GM21529 (cell line): ENCODE measurements around the gene NUP93.
A peak's percentile ranks its signal among the peaks of the same experiment; 100 is the strongest.
"Not testable (repeated sequence)": the region's sequence is repeated elsewhere in the genome, so short reads cannot be mapped to it uniquely, and the experiment has no call there.

Experiments used
- ATAC-seq: cut with Tn5 transposase; IDR thresholded peaks from one replicate; pipeline ENCODE4 v1.9.1; 2021; ENCODE audit not compliant: unreplicated experiment

The NUP93 gene

GRCh38 chr16:56708525-56709442 is 21.1 kb upstream of the NUP93 start:
- no peak for ATAC-seq

DNA sequence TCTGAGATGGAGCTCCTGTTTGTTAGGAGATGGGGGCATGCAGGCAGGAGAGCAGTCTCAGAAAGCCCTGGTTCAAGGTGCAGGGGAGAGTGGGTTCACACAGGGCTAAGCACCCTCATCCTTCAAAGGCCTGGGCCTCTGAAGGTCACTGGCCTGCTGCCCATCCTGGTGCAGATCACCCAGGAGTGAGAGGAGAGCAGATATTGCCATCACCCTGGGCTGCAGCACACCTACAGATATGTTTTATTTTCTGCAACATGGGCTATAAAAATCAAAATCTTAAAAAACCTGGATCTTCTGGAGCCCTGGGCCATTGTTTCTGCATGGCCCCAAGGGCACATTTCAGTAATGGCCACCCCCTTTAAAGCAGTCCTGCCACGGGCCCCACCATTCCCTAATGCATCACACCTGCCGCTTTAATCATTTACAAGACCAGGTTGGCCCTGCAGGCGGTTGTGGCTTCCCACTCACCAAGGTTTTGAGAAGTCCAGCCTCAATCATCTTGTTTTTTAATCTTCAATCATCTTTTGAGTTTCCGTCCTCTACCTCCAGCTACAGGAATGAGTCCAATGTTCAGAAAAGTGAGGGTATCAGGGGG is 20.4 kb upstream of the NUP93 start:
- ATAC-seq = no peak

- no peak for ATAC-seq
Measured at GRCh38 chr16:56710181-56710737, 19.7 kb upstream of the NUP93 start.

DNA sequence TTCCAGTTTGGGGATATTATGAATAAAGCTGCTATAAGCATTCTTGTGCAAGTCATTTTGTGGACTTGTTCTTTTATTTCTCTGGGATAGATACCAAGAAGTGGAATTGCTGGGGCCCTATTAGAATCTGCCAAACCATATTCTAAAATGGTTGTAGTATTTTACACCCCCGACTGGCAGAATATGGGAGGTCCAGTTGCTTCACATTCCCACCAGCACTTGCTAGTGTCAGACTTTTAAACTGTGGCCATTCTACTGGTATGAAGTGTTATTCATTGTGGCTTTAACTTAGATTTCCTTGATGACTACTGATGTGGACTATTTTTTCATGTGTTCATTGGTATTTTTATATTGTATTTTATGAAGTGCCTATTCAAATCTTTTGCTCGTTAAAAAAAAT is 18.1 kb upstream of the NUP93 start:
- ATAC-seq = no peak

DNA sequence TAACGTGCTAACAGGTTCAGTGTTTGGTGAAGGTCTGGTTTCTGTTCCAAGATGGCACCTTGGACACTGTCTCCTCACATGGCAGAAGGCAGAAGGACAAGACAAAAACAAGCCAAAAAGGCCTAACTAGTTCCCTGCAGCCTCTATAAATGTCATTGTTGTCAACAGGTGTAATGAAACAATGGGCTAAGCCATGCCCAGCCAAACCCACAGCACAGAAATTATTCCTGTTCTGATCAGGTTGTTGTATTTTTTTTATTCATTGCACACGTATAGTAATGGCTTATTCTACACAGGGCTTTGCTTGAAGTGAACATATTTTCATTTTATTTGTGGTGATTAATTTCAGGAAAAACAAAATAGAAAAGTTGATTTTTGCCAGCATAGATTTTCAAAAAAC is 16.1 kb upstream of the NUP93 start:
- ATAC-seq = no peak

GRCh38 chr16:56715126-56715525 is 14.8 kb upstream of the NUP93 start:
- no peak for ATAC-seq

DNA sequence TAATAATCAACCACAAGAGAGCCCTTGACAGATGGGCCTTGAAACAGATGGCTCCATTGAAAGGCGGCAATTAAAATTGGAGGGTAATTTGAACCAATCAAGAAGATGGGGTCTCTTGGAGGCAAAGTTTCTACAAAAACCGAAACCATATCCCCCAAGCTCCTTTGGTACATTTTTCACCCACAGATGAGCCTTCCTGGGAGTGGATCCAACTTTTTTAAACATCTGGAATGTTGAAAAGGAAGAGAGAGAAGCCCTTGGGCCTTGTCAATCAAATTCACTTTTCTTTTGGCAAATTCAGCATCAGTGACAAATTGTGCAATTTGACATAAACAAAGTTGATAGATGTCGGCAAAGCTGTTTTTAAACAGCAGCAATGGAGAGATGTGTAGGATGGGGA is 13.2 kb upstream of the NUP93 start:
- ATAC-seq = no peak

GRCh38 chr16:56717532-56717931 is 12.4 kb upstream of the NUP93 start:
- ATAC-seq = not testable (repeated sequence)

DNA sequence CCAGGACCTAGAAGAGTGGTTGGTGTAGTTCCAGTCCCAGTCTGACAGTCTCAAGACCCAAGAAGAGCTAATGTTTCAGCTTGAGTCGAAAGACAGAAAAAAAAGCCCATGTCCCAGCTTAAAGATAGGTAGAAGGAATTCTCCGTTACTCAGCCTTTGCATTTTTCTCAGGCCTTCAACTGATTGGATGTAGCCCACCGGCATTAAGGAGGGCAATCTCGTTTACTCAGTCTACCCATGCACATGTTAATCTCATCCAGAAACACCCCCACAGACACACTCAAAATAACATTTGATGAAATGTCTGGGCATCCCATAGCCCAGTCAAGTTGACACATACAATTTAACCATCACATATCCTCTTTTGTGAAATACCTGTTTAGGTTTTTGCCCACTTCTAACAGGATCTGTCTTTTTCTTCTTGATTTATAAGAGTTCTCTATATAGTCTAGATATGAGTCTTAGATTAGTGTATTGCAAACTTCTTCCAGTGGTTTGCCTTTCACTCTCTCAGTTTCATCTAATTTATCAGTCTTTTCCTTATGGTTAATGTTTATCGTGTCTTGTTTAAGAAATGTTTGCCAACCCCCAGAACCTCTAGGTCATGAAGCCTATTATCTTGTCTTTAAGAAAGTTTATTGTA is 7.6 kb upstream of the NUP93 start:
- no peak for ATAC-seq

GRCh38 chr16:56724191-56724590 is 5.7 kb upstream of the NUP93 start:
- ATAC-seq = no peak

DNA sequence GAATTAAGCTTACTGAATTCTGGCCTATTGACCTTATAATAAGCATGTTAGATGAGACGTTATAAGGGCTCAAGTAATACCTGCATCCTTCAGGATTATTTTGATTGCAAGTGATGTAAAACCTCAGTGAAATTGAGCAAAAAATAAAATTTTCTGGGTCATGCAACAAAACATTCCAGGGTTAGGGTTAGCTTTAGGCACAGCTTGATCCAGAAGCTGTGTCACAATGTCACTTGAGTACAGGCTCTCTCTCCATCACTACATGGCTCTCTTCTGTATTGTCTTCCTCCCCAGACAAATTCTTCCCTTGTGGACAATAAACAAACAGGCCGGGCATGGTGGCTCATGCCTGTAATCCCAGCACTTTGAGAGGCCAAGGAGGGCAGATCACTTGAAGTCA is 3.6 kb upstream of the NUP93 start:
- no peak for ATAC-seq

DNA sequence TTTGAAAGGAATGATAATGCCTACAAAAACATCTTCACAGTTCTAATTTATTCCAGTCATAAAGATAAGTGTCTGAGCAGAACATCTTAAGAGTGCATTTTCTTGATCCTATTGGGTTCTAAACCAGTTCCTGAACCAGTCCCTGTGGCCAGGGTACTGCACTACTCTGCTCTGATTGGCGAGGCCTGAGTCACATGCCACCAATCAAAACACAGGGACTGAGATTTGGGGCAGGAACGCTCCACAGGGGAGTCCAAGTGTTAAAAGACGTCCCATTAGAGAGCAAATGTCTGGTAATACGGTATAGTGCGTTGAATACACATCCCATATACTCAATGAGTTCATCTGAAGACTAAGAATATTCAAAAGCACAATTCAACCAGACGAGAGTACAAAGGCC is 3.0 kb upstream of the NUP93 start:
- ATAC-seq = no peak

GRCh38 chr16:56728027-56728426 is 1.9 kb upstream of the NUP93 start:
- ATAC-seq = no peak

DNA sequence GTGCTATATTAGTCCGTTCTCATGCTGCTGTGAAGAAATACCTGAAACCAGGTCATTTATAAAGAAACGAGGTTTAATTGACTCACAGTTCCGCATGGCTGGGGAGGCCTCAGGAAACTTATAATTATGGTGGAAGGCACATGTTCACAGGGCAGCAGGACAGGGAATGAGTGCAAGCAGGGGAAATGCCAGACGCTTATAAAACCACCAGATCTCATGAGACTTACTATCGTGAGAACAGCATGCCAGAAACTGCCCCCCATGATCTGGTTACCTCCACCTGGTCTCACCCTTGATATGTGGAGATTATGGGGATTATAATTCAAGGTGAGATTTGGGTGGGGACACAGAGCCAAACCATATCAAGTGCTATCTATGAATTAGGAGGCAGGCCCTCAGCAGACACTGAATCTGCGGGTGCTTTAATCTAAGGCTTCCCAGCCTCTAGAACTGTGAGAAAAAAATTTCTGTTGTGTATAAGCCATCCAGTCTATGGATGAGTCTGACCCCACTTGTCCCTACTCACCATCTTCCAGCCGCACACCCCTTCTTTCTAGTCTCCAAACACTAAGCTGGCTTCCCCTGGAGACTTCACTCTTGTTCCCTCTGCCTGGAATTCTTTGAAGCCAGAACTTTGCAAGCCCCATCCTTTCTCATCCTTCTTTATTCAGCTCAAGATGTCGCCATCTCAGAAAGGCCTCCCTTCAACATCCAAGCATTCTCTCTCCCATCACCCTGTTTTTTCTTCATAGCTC is 772 bp upstream of the NUP93 start:
- ATAC-seq = no peak

DNA sequence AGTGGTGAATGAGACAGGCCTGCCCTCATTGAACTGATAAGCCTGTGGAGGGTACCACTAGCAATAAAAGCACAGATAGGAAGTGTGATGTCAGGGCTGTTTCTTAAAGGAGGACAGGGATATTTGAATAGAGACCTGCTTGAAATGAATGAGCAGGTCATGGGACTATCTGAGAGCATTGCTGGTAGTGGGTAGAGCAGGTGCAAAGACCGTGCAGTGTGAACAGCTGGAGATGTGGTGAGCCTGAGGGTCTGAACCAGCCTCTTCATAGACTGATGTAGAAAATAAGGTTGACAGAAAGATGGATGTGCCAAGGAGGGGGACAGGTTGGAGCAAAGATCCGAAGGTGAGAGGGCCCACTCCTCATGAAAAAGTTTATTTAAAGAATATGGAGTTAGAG is 2.4 kb downstream of the NUP93 start:
- peak; percentile 39 for ATAC-seq

- no peak for ATAC-seq
Measured at GRCh38 chr16:56732832-56733231, 2.9 kb downstream of the NUP93 start.

GRCh38 chr16:56734429-56734828 is 4.5 kb downstream of the NUP93 start:
- ATAC-seq = no peak

DNA sequence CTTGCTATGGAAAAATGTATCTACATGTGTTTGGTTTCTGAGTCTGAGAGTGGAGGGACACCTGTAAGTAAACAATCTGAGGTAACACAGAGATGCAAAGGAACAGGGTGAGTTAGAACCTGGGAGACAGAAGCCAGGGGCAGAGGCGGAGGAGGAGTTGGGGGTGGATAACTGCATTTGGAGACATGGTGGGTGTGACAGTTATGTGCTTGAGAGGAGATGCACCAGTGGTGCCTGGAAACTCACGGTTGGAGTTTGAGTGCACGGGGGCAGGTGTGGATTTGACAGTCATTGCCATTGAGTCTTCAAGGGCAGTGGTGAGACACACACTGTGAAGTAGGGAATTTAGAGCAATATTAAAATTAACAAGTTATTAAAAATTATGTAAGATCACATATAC is 6.5 kb downstream of the NUP93 start:
- no peak for ATAC-seq

GRCh38 chr16:56737539-56737938 is 7.6 kb downstream of the NUP93 start:
- ATAC-seq = no peak

GRCh38 chr16:56738221-56738620 is 8.3 kb downstream of the NUP93 start:
- no peak for ATAC-seq

DNA sequence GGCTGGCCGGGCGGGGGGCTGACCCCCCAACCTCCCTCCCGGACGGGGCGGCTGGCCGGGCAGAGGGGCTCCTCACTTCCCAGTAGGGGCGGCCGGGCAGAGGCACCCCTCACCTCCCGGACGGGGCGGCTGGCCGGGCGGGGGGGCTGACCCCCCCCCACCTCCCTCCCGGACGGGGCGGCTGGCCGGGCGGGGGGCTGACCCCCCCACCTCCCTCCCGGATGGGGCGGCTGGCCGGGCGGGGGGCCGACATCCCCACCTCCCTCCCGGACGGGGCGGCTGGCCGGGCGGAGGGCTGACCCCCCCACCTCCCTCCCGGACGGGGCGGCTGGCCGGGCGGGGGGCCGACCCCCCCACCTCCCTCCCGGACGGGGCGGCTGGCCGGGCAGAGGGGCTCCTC is 9.4 kb downstream of the NUP93 start:
- not testable (repeated sequence) for ATAC-seq
